Measurements from ENCODE around the gene RNF151. TPM values are rescaled to one million over a fixed set of nuclear protein-coding genes. Genes with fewer than 3 reads are reported as not detected.

RNF151 gene
- polyA plus RNA-seq, 1 donor from 2014 or later, result not detected

DNA sequence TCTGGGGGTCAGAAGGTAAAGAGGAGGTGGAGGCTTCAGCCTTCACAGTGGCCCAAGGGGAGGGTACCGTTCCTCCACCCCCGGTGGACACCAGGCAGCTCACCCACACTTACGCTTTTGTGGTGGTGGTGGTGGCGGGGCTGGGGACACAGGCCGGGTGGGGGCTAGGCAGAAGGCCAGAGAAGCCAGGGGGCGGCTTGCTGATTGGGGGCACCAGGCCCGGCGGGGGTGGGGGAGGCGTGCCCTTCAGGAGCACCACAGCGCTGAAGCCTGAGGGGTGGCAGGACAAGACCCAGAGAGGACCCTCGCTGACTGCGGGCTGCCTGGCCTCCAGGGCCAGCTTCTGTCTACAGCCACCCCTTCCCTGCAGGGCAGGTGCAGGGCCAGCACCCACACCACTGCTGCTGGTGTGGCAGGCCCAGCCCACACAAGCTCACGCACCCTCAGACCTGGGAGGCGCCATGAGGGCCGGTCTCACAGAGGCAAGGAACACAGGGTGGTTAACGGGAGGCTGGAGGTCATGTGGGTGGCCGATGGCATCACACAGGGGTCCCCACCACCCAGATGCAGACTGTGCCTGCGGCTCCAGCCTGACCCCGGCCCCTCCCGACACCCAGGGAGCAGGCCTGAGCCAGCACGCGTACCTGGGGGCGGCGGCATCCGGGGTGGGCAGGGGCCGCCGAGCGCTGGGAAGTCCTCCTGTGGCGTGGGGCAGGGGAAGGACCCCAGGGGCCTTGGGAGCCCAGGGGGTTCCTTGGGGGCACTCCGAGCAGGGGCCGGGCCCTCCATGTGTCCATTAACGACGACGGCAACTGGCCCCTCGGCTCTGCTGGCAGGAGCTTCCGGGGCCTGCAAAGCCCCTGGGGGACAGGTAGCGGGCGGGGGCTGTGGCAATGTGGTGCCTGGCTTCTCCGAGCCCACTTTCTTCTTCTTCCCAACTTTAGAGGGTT, 32.5 kb downstream of the RNF151 start:
- TF ChIP-seq EZH2 (IDR thresholded peaks at IDR 0.05; ENCODE audit: borderline replicate concordance, insufficient read depth, low read length, poor library complexity, severe bottlenecking), result no peak
- no peak for TF ChIP-seq SMC3 (conservative IDR thresholded peaks at IDR 0.05; ENCODE audit: poor library complexity)
- no peak for TF ChIP-seq RAD21 (conservative IDR thresholded peaks at IDR 0.05)
- TF ChIP-seq EP300 (conservative IDR thresholded peaks at IDR 0.05; ENCODE audit: poor library complexity, severe bottlenecking), result no peak
- TF ChIP-seq POLR2AphosphoS5 (IDR thresholded peaks at IDR 0.05), result no peak
- TF ChIP-seq REST (IDR thresholded peaks at IDR 0.05; ENCODE audit: borderline replicate concordance), result no peak
- TF ChIP-seq, protein P1, sequence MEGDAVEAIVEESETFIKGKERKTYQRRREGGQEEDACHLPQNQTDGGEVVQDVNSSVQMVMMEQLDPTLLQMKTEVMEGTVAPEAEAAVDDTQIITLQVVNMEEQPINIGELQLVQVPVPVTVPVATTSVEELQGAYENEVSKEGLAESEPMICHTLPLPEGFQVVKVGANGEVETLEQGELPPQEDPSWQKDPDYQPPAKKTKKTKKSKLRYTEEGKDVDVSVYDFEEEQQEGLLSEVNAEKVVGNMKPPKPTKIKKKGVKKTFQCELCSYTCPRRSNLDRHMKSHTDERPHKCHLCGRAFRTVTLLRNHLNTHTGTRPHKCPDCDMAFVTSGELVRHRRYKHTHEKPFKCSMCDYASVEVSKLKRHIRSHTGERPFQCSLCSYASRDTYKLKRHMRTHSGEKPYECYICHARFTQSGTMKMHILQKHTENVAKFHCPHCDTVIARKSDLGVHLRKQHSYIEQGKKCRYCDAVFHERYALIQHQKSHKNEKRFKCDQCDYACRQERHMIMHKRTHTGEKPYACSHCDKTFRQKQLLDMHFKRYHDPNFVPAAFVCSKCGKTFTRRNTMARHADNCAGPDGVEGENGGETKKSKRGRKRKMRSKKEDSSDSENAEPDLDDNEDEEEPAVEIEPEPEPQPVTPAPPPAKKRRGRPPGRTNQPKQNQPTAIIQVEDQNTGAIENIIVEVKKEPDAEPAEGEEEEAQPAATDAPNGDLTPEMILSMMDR (IDR thresholded peaks at IDR 0.05; ENCODE audit: poor library complexity, severe bottlenecking), result no peak
- TF ChIP-seq MXI1 (conservative IDR thresholded peaks at IDR 0.05; ENCODE audit: poor library complexity, severe bottlenecking), result no peak
- no peak for TF ChIP-seq TAF1 (IDR thresholded peaks at IDR 0.05; ENCODE audit: low read depth)
- no peak overlapping the region for H3K4me3 ChIP-seq (ENCODE audit: low read length)
- no peaks in the 10 kb centered on the region for H4K20me1 ChIP-seq (ENCODE audit: insufficient read depth)
- H3K9me3 ChIP-seq (ENCODE audit: low read length), result no peaks in the 10 kb centered on the region
- H3K9ac ChIP-seq (ENCODE audit: low read length), result no peak overlapping the region
- H3K36me3 ChIP-seq (ENCODE audit: insufficient read depth, low read length), result no peaks in the 10 kb centered on the region
- no peaks in the 10 kb centered on the region for H3K27me3 ChIP-seq (ENCODE audit: insufficient read depth, low read depth, low read length)
- H2AFZ ChIP-seq (ENCODE audit: low read depth, low read length), result no peak overlapping the region
- H3K4me2 ChIP-seq (ENCODE audit: low read length), result no peak overlapping the region
- H3K9me2 ChIP-seq (ENCODE audit: insufficient read depth, low read length), result no peaks in the 10 kb centered on the region
- no peaks in the 10 kb centered on the region for H3F3A ChIP-seq (ENCODE audit: insufficient read depth, low read length, poor library complexity, severe bottlenecking)
- no peaks in the 10 kb centered on the region for H3K79me2 ChIP-seq (replicated peaks; ENCODE audit: insufficient read depth, low read length)
- no peak overlapping the region for H3K27ac ChIP-seq (ENCODE audit: low read length)

GRCh38 chr16:1999866-2000514, 33.3 kb downstream of the RNF151 start:
- Histone ChIP-seq H3K79me2 (replicated peaks; ENCODE audit: insufficient read depth, low read length) (no peaks in the 10 kb centered on the region), H3F3A (ENCODE audit: insufficient read depth, low read length, poor library complexity, severe bottlenecking) (no peaks in the 10 kb centered on the region), H3K9me3 (ENCODE audit: low read length) (no peaks in the 10 kb centered on the region), H3K27ac (ENCODE audit: low read length) (no peak overlapping the region), H3K36me3 (ENCODE audit: insufficient read depth, low read length) (no peaks in the 10 kb centered on the region), H3K27me3 (ENCODE audit: insufficient read depth, low read depth, low read length) (no peaks in the 10 kb centered on the region), H4K20me1 (ENCODE audit: insufficient read depth) (no peaks in the 10 kb centered on the region), H3K4me2 (ENCODE audit: low read length) (no peak overlapping the region), H3K4me3 (ENCODE audit: low read length) (no peak overlapping the region), H2AFZ (ENCODE audit: low read depth, low read length) (no peak overlapping the region), H3K9me2 (ENCODE audit: insufficient read depth, low read length) (no peaks in the 10 kb centered on the region), H3K9ac (ENCODE audit: low read length) (no peak overlapping the region)
- TF ChIP-seq, protein P1 (IDR thresholded peaks at IDR 0.05; ENCODE audit: poor library complexity, severe bottlenecking), result no peak
- no peak for TF ChIP-seq EZH2 (IDR thresholded peaks at IDR 0.05; ENCODE audit: borderline replicate concordance, insufficient read depth, low read length, poor library complexity, severe bottlenecking)
- TF ChIP-seq EP300 (conservative IDR thresholded peaks at IDR 0.05; ENCODE audit: poor library complexity, severe bottlenecking), result no peak
- TF ChIP-seq REST (IDR thresholded peaks at IDR 0.05; ENCODE audit: borderline replicate concordance), result no peak
- no peak for TF ChIP-seq RAD21 (conservative IDR thresholded peaks at IDR 0.05)
- no peak for TF ChIP-seq POLR2AphosphoS5 (IDR thresholded peaks at IDR 0.05)
- no peak for TF ChIP-seq TAF1 (IDR thresholded peaks at IDR 0.05; ENCODE audit: low read depth)
- TF ChIP-seq MXI1 (conservative IDR thresholded peaks at IDR 0.05; ENCODE audit: poor library complexity, severe bottlenecking), result no peak
- no peak for TF ChIP-seq SMC3 (conservative IDR thresholded peaks at IDR 0.05; ENCODE audit: poor library complexity)

All from neural cell (in vitro differentiated cells).